HUDEP-2 (cell line): ENCODE data around the gene CCDC92.

Experiments
- DNase-seq, 76 experiments: peaks; one replicate each; lab custom pipeline; 2025; ENCODE audit not compliant: unreplicated experiment in 76 of 76; lab: John Stamatoyannopoulos, UW

The CCDC92 gene

DNA sequence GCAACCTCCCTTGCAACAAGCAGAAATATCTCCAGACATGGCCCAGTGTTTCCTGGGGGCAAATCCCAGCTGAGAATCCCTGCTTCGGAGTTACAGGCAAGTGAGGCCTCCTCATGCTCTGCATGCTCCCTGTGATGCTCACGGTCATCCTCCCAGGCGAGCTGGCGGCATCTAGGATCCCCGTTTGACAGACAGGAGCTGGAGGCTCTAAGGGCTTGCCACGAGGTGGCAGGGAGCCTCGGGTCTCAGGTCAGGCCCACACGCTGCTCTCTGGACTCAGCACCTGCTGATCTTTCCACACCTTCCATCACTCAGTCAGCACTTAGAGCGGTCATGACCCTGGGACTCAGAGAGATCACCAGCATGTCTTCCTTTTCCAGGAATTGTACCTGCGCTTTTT is 79.8 kb downstream of the CCDC92 start:
- DNase-seq, result no peak

DNA sequence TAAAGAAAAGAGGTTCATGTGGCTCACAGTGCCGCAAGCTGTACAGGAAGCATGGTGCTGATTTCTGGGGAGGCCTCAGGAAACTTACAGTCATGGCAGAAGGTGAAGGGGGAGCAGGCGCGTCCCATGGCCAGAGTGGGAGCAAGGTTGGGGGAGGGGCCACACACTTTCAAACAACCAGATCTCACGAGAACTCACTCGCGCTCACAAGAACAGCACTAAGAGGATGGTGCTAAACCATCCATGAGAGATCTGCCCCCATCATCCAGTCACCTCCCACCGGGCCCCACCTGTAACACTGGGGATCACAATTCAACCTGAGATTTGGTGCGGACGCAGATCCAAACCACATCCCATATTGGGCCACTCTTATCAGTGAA is 80.5 kb downstream of the CCDC92 start:
- DNase-seq, result no peak

DNA sequence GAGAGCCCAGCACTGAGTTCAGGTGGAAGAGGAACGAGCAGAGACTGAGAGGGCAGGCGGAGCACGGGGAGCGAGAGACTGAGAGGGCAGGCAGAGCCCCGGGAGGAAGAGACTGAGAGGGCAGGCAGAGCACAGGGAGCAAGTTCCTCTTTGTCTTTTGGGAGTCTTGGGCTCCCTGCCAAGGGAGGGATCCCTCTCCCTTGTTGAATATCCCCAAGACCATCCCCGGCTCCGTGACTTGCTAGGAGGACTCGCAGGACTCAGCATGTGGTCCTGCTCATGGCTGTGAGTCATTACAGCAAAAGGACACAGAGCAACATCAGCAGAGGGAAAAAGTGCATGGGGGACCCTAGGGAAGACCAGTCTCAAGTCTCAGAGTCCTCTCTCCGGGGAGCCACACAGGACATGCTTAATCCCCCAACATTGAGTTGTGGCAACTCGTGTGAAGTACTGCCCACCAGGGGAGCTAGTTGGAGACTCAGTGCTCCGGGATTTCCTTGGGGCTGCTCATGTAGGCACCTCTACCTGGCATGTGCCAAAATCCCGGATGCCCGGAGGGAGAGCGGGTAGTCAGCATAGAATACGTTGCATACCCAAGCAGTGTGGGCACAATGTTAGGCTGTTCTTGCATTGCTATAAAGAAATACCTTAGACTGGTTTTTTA is 81.0 kb downstream of the CCDC92 start:
- no peak for DNase-seq

DNA sequence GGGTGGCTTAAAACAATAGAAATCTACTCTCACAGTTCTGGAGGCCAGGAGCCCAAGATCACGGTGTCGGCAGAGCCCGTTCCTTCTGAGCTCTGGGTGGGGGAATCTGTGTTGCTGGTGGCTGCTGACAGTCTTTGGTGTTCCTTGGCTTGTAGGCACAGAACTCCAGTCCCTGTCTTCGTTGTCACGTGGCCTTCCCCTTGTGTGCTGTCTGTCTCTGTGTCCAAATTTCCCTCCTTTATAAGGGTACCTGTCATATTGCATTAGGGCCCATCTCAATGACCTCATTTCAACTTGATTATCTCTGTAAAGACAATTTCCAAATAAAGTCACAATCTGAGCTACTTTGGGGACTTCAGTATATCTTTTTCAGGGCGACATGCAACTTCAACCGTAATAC is 81.6 kb downstream of the CCDC92 start:
- no peak for DNase-seq

DNA sequence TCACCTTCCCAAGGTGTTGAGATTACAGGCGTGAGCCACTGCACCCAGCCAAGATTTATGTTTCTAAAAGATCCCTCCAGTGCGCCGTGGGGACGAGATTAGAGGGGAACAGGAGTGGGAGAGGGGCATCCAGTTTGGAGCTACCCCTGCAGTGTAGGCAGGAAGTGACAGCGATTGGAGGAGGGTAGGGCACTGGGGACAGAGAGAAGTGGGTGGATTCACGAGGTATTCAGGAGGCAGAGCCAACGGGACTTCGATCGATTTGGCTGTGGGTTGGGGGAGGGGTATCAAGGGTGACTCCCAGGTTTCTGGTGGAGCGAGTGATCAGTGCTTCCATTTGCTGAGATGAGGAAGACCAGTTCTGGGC is 82.1 kb downstream of the CCDC92 start:
- no peak for DNase-seq

DNA sequence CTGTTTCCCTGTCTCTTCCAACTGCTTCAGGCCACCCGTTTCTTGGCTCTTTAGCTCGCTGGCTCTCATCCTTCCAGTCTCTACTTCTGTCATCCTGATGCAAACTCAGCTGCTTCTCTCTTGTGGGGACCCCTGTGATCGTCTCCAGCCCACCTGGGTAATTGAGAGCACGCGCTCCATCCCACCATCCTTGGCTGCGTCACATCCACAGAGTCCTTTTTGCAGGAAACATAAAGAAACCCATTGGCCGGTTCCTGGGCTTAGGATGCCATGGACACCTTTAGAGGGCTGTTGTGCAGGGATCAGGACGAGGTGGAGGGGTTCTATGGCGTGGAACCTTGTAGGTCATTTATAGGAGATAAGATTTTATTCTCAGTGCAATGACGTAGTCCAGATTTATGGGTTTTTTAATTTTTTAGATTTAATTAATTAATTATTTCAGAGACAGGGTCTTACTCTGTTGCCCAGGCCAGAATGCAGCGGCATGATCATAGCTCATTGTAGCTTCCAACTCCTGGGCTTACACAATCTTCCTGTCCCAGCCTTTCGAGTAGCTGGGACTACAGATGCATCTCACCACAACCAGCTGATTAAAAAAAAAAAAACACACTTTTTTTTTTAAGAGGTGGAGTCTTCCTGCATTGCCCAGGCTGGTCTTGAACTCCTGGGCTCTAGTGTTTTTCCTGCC is 82.6 kb downstream of the CCDC92 start:
- no peak for DNase-seq

DNA sequence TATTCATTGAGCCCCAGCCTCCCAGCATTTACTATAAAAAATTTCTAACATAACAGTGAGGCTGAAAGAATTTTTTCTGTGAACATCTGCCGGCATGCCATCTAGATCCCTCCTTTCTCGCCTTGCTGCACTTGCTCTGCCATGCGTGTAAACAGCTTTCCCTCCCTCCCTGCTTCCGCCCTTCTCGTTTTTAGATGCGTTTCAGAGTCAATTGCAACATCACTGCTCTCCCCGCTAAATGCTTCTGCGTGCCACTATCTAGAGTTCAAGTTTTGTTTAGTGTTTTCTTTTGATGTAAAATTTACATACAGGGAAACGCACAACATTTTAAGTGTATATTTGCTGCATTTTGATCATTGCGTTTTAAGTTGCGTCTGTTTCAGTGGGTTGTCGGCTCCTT is 83.6 kb downstream of the CCDC92 start:
- no peak for DNase-seq

DNA sequence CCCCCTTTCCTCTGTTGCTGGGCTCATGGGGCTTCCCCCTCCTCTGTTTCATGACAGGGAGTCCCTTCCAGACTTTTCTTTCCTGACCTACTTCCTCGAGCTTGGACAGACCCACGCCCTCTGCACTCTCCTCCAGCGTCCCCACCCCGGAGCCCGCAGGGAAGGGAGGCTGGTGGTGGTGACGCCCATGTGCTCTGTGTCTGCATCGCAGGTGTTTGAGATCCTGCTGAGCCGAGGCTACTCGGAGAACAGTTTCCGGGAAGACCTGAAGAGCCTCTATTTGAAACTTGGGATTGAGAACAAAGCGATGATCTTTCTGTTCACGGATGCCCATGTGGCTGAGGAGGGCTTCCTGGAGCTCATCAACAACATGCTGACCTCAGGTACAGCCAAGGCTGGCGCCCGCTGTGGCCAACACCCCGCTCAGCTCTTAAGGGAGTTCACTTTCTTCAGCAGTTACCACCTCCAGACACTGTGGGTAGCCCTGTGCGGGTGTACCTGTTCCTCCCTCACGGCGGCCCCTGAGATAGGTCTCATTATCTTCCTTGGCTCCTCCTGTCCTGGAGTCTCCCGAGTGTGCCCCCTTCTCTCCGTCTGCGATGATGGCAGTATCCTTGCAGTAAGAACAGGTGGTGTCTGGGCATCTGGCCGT is 85.6 kb downstream of the CCDC92 start:
- DNase-seq, result no peak

DNA sequence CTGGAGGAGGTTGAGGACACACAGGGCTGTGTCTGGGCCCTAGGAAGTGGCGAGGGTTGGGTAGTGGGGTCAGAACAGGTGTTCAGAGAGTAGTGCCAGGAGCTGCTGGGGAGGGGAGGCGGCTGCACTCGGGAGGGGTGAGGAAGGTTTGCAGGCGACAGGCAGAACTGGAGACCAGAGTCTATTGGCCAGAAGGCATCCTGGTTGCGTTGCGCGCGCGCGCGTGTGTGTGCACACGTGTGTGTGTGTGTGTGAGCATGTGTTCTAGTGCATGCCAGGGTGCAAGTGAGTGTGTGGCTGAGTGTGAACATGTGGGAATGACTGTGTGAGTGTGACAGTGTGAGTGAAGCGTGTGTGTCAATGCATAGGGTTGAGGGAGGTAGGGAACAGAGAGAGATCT is 86.4 kb downstream of the CCDC92 start:
- DNase-seq, result no peak
